HepG2 (cell line): ENCODE data around the gene EXOC7. TPM values are rescaled to one million over a fixed set of nuclear protein-coding genes. Genes with fewer than 3 reads are reported as not detected.

Experiments used
- ARNT2 ChIP-seq: sonication (generic); formaldehyde crosslinking; IDR thresholded peaks from 2 replicates; pipeline ENCODE4 v1.8.0; 2022; ENCODE audit warnings: mild to moderate bottlenecking, low read depth, missing genetic modification reagents, moderate library complexity
- ATF7 ChIP-seq, 2 experiments: fragments of 450-650 bp in 1 of 2; sonication (generic) in 1 of 2; formaldehyde crosslinking in 1 of 2; IDR thresholded peaks; 2 replicates each; pipeline versions ENCODE4 v1.4.0 to v1.6.1; 2016 to 2020; ENCODE audit warnings: antibody characterized with exemption in 1 of 2, mild to moderate bottlenecking in 1 of 2, missing genetic modification reagents in 1 of 2
- CEBPZ ChIP-seq: IDR thresholded peaks from 2 replicates; pipeline ENCODE4 v1.6.1; 2012; ENCODE audit warnings: low read length, improper control_type of control experiment
- CENPX ChIP-seq: sonication (generic); formaldehyde crosslinking; IDR thresholded peaks from 2 replicates; pipeline ENCODE4 v1.9.0; 2021; ENCODE audit warnings: mild to moderate bottlenecking, missing genetic modification reagents, moderate library complexity
- GATAD2A ChIP-seq: IDR thresholded peaks from 2 replicates; pipeline ENCODE4 v1.6.1; 2016
- HCFC1 ChIP-seq: fragments of 150-350 bp; IDR thresholded peaks from 2 replicates; pipeline ENCODE4 v1.6.1; 2014; ENCODE audit warnings: low read depth, low read length
- HMGA1 ChIP-seq: sonication (generic); formaldehyde crosslinking; conservative IDR thresholded peaks from 2 replicates; pipeline ENCODE4 v1.4.0; 2020; ENCODE audit warnings: missing genetic modification reagents
- HOMEZ ChIP-seq: IDR thresholded peaks from 2 replicates; pipeline ENCODE4 v1.6.1; 2016; ENCODE audit warnings: low read depth
- SALL2 ChIP-seq: sonication (generic); formaldehyde crosslinking; IDR thresholded peaks from 2 replicates; pipeline ENCODE4 v1.8.1; 2023; ENCODE audit warnings: mild to moderate bottlenecking, missing genetic modification reagents, inconsistent platforms
- TCF7 ChIP-seq: sonication (generic); IDR thresholded peaks from 2 replicates; pipeline ENCODE4 v1.6.1; 2016; ENCODE audit warnings: antibody characterized with exemption, low read depth
- TFDP2 ChIP-seq: sonication (generic); formaldehyde crosslinking; IDR thresholded peaks from 2 replicates; pipeline ENCODE4 v1.4.0; 2020; ENCODE audit warnings: missing genetic modification reagents
- THAP11 ChIP-seq: IDR thresholded peaks from 2 replicates; pipeline ENCODE4 v1.6.1; 2016; ENCODE audit warnings: missing biosample characterization, missing genetic modification reagents
- ZFY ChIP-seq: sonication (generic); formaldehyde crosslinking; IDR thresholded peaks from 2 replicates; pipeline ENCODE4 v1.4.0; 2020; ENCODE audit warnings: missing genetic modification reagents
- ZKSCAN8 ChIP-seq: IDR thresholded peaks from 2 replicates; pipeline ENCODE4 v1.6.1; 2016; ENCODE audit warnings: borderline replicate concordance, missing genetic modification reagents, missing compliant biosample characterization
- ZMYM2 ChIP-seq: sonication (generic); formaldehyde crosslinking; IDR thresholded peaks from 2 replicates; pipeline ENCODE4 v1.8.0; 2022; ENCODE audit warnings: mild to moderate bottlenecking, missing genetic modification reagents
- ZNF232 ChIP-seq: sonication (generic); formaldehyde crosslinking; IDR thresholded peaks from 2 replicates; pipeline ENCODE4 v1.4.0; 2020; ENCODE audit warnings: missing genetic modification reagents, borderline replicate concordance
- ZNF317 ChIP-seq: sonication (generic); formaldehyde crosslinking; IDR thresholded peaks from 2 replicates; pipeline ENCODE4 v1.5.0; 2020; ENCODE audit warnings: mild to moderate bottlenecking, missing genetic modification reagents
- ZNF432 ChIP-seq: sonication (generic); formaldehyde crosslinking; IDR thresholded peaks from 2 replicates; pipeline ENCODE4 v1.5.0; 2020; ENCODE audit warnings: missing genetic modification reagents, mild to moderate bottlenecking, borderline replicate concordance
- ZNF577 ChIP-seq: sonication (generic); formaldehyde crosslinking; IDR thresholded peaks from 2 replicates; pipeline ENCODE4 v1.4.0; 2020; ENCODE audit warnings: mild to moderate bottlenecking, low read depth, missing genetic modification reagents, borderline replicate concordance
- ZNF687 ChIP-seq: sonication (generic); formaldehyde crosslinking; IDR thresholded peaks from 2 replicates; pipeline ENCODE4 v1.5.1; 2020; ENCODE audit warnings: mild to moderate bottlenecking, missing genetic modification reagents, moderate library complexity
- polyA plus RNA-seq, 8 experiments: library from polyadenylated mRNA; depleted of rRNA in 3 of 8; stranded (reverse) in 7 of 8; unstranded in 1 of 8; fragments of >200 nt; fragmentation: Illumina TruSeq in 4 of 8; extraction: Trizol in 4 of 8; gene quantifications; 2 replicates each; pipeline versions ENCODE4 v1.2.1 to v1.2.3, GENCODE V29; 2011 to 2016; ENCODE audit warnings: low read depth in 4 of 8, missing spikeins in 1 of 8, mixed read lengths in 1 of 8; ENCODE audit not compliant: insufficient read depth in 1 of 8
- total RNA-seq, 5 experiments: library from RNA; depleted of rRNA; stranded (reverse); fragments of >200 nt; fragmentation: Illumina TruSeq; extraction: Trizol; gene quantifications; 2 replicates each; pipeline ENCODE4 v1.2.3, GENCODE V29; 2016; ENCODE audit warnings: low read depth in 1 of 5

The EXOC7 gene
- total and polyA plus RNA-seq, 2 of the 13 experiments (the other 11 are each of a cell fraction or from before 2014, with no cell fraction given), result 86.9 to 116 TPM

GRCh38 chr17:76032780-76033108, 70.8 kb downstream of the EXOC7 start (continued):
- TF ChIP-seq SALL2 (CRISPR knock-in tag) (no peak), HOMEZ (CRISPR knock-in tag) (0 out of 2 replicates have a peak, but pooled peaks have one; percentile 4), CEBPZ (no peak), ARNT2 (CRISPR knock-in tag) (no peak), HCFC1 (no peak), CENPX (no peak), ZKSCAN8 (CRISPR knock-in tag) (0 out of 2 replicates have a peak, but pooled peaks have one; percentile 1), ZFY (0 out of 2 replicates have a peak, but pooled peaks have one; percentile 9), ATF7 (IDR thresholded peaks at IDR 0.05) (no peak), ATF7 (CRISPR knock-in tag; IDR thresholded peaks at IDR 0.05) (no peak), ZNF232 (CRISPR knock-in tag) (0 out of 2 replicates have a peak, but pooled peaks have one; percentile 16), ZMYM2 (CRISPR knock-in tag) (0 out of 2 replicates have a peak, but pooled peaks have one; percentile 49), GATAD2A (CRISPR knock-in tag) (0 out of 2 replicates have a peak, but pooled peaks have one; percentile 5), HMGA1 (CRISPR knock-in tag) (no peak), TCF7 (no peak), ZNF432 (CRISPR knock-in tag) (no peak), ZNF577 (no peak), THAP11 (CRISPR knock-in tag) (no peak), ZNF317 (peak; percentile 41; the same call in 1 of the 2 replicates), ZNF687 (CRISPR knock-in tag) (peak; percentile 80), TFDP2 (CRISPR knock-in tag) (0 out of 2 replicates have a peak, but pooled peaks have one; percentile 8)
